ENCODE results near the gene TBX4.
"Not testable (repeated sequence)": the region's sequence is repeated elsewhere in the genome, so short reads cannot be mapped to it uniquely, and the experiment has no call there.

- not testable (repeated sequence) for TF ChIP-seq POLR2AphosphoS5 (IDR thresholded peaks at IDR 0.05; ENCODE audit: control insufficient read depth, insufficient read depth, low read depth, low read length); ZNF592 (IDR thresholded peaks at IDR 0.05); POLR2A (conservative IDR thresholded peaks at IDR 0.05); ETV6 (IDR thresholded peaks at IDR 0.05; ENCODE audit: borderline replicate concordance in 1 of 2, low read depth in 2 of 2, low read length in 1 of 2); ETV6 (CRISPR knock-in tag; IDR thresholded peaks at IDR 0.05; ENCODE audit: borderline replicate concordance); HDAC3 (IDR thresholded peaks at IDR 0.05; ENCODE audit: borderline replicate concordance, partially characterized antibody); SMARCC2 (IDR thresholded peaks at IDR 0.05; ENCODE audit: low read depth)
- TF ChIP-seq, protein P1, sequence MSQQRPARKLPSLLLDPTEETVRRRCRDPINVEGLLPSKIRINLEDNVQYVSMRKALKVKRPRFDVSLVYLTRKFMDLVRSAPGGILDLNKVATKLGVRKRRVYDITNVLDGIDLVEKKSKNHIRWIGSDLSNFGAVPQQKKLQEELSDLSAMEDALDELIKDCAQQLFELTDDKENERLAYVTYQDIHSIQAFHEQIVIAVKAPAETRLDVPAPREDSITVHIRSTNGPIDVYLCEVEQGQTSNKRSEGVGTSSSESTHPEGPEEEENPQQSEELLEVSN (IDR thresholded peaks at IDR 0.05; ENCODE audit: borderline replicate concordance in 1 of 2, extremely low read depth in 1 of 2, insufficient read depth in 1 of 2, insufficient read length in 1 of 2, low read depth in 1 of 2, low read length in 1 of 2, poor library complexity in 1 of 2, severe bottlenecking in 1 of 2) = not testable (repeated sequence)
Observed at GRCh38 chr17:61441507-61441906, 10.7 kb upstream of the TBX4 start.

Data from K562 (cell line).